GM23338 (cell line): ENCODE results near the gene NEFH. TPM values are rescaled to one million over a fixed set of nuclear protein-coding genes. Genes with fewer than 3 reads are reported as not detected.

Source experiments
- ATAC-seq: fragments of 200-7000 bp; cut with Tn5 transposase; 3 replicates; pipeline ENCODE4 v1.9.1; 2020
- DNase-seq: peaks from one replicate; pipeline ENCODE4 v3.0.0-alpha.2; 2015; ENCODE audit warnings: low spot score
- H2AFZ ChIP-seq: fragments of 200-600 bp; sonication (generic); 2 replicates; pipeline ENCODE4 v1.8.0; 2016; ENCODE audit warnings: antibody characterized with exemption, mild to moderate bottlenecking, moderate library complexity
- H3F3A ChIP-seq: fragments of 200-600 bp; sonication (generic); replicated peaks from 2 replicates; pipeline ENCODE4 v1.8.0; 2017; ENCODE audit warnings: antibody characterized with exemption, mixed run types, low read depth
- H3K27ac ChIP-seq: fragments of 200-600 bp; sonication (generic); 2 replicates; pipeline ENCODE4 v1.6.1; 2016; ENCODE audit warnings: low read depth
- H3K27me3 ChIP-seq: fragments of 200-600 bp; sonication (generic); 2 replicates; pipeline ENCODE4 v1.8.0; 2016; ENCODE audit warnings: mild to moderate bottlenecking, mixed run types, moderate library complexity; ENCODE audit not compliant: insufficient read depth
- H3K36me3 ChIP-seq: fragments of 200-600 bp; sonication (generic); 2 replicates; pipeline ENCODE4 v1.8.0; 2016; ENCODE audit warnings: mild to moderate bottlenecking; ENCODE audit not compliant: insufficient read depth
- H3K4me1 ChIP-seq: fragments of 200-600 bp; sonication (generic); 2 replicates; pipeline ENCODE4 v1.8.0; 2016; ENCODE audit warnings: mild to moderate bottlenecking, moderate library complexity; ENCODE audit not compliant: insufficient read depth
- H3K4me2 ChIP-seq: fragments of 200-600 bp; sonication (generic); 2 replicates; pipeline ENCODE4 v1.7.1; 2017; ENCODE audit warnings: mixed run types
- H3K4me3 ChIP-seq: fragments of 200-600 bp; sonication (generic); 2 replicates; pipeline ENCODE4 v1.6.1; 2016; ENCODE audit warnings: mixed run types
- H3K79me2 ChIP-seq: fragments of 200-600 bp; sonication (generic); replicated peaks from 2 replicates; pipeline ENCODE4 v1.8.0; 2017; ENCODE audit warnings: mild to moderate bottlenecking; ENCODE audit not compliant: insufficient read depth
- H3K9me2 ChIP-seq: fragments of 200-600 bp; sonication (generic); 2 replicates; pipeline ENCODE4 v1.8.0; 2017; ENCODE audit not compliant: insufficient read depth
- H4K20me1 ChIP-seq: fragments of 200-600 bp; sonication (generic); replicated peaks from 2 replicates; pipeline ENCODE4 v1.8.0; 2017; ENCODE audit warnings: mild to moderate bottlenecking; ENCODE audit not compliant: insufficient read depth
- H3K27ac Mint-ChIP-seq: 2 replicates; pipeline ENCODE4 v1.8.0; 2020; ENCODE audit warnings: inconsistent platforms, mild to moderate bottlenecking, moderate library complexity, mixed read lengths
- H3K27me3 Mint-ChIP-seq: 3 replicates; pipeline ENCODE4 v1.8.0; 2022; ENCODE audit warnings: low read depth, mild to moderate bottlenecking, moderate library complexity, mixed read lengths, inconsistent platforms; ENCODE audit not compliant: insufficient read depth, poor library complexity
- H3K36me3 Mint-ChIP-seq: 3 replicates; pipeline ENCODE4 v1.8.0; 2021; ENCODE audit warnings: low read depth, mild to moderate bottlenecking, inconsistent platforms, moderate library complexity, mixed read lengths
- H3K4me1 Mint-ChIP-seq: 3 replicates; pipeline ENCODE4 v1.8.0; 2020; ENCODE audit warnings: mild to moderate bottlenecking, inconsistent platforms, mixed read lengths
- H3K4me3 Mint-ChIP-seq: 3 replicates; pipeline ENCODE4 v1.8.0; 2021; ENCODE audit warnings: moderate library complexity, mild to moderate bottlenecking, inconsistent platforms, mixed read lengths
- H3K9me3 Mint-ChIP-seq: 3 replicates; pipeline ENCODE4 v1.8.0; 2020; ENCODE audit warnings: moderate library complexity, mild to moderate bottlenecking, inconsistent platforms, mixed read lengths
- CREB1 ChIP-seq: fragments of 250-450 bp; sonication (Bioruptor Pico); IDR thresholded peaks from 2 replicates; pipeline ENCODE4 v1.5.0; 2020; ENCODE audit warnings: low read depth, mild to moderate bottlenecking, moderate library complexity
- CTCF ChIP-seq, 2 experiments: fragments of 200-600 bp in 1 of 2; sonication (generic) in 1 of 2; conservative IDR thresholded peaks; 2 replicates each; pipeline versions ENCODE4 v1.5.1 to v1.6.1; 2016 to 2017; ENCODE audit warnings: antibody characterized with exemption in 2 of 2, low read depth in 2 of 2, mild to moderate bottlenecking in 2 of 2, moderate library complexity in 1 of 2
- ETS1 ChIP-seq: IDR thresholded peaks from 2 replicates; pipeline ENCODE4 v1.6.1; 2016; ENCODE audit warnings: antibody characterized with exemption
- EZH2 ChIP-seq: fragments of 200-600 bp; sonication (generic); IDR thresholded peaks from one replicate; pipeline ENCODE4 v1.8.0; 2017; ENCODE audit warnings: antibody characterized with exemption, mild to moderate bottlenecking, low read depth; ENCODE audit not compliant: unreplicated experiment
- EZH2phosphoT487 ChIP-seq: fragments of 200-600 bp; sonication (generic); IDR thresholded peaks from one replicate; pipeline ENCODE4 v1.8.1; 2018; ENCODE audit warnings: antibody characterized with exemption; ENCODE audit not compliant: unreplicated experiment
- JUNB ChIP-seq: IDR thresholded peaks from one replicate; pipeline ENCODE4 v1.6.1; 2016; ENCODE audit warnings: antibody characterized with exemption; ENCODE audit not compliant: unreplicated experiment
- NANOG ChIP-seq: IDR thresholded peaks from 2 replicates; pipeline ENCODE4 v1.6.1; 2016; ENCODE audit warnings: antibody characterized with exemption, borderline replicate concordance
- POLR2AphosphoS5 ChIP-seq: IDR thresholded peaks from 2 replicates; pipeline ENCODE4 v1.6.1; 2016; ENCODE audit warnings: antibody characterized with exemption, low read depth
- STAT1 ChIP-seq: IDR thresholded peaks from one replicate; pipeline ENCODE4 v1.6.1; 2016; ENCODE audit warnings: antibody characterized with exemption; ENCODE audit not compliant: unreplicated experiment
- ZNF114 ChIP-seq: fragments of 250-450 bp; sonication (Bioruptor Pico); IDR thresholded peaks from 2 replicates; pipeline ENCODE4 v1.5.0; 2020; ENCODE audit warnings: mild to moderate bottlenecking, moderate library complexity
- ZNF331 ChIP-seq: fragments of 250-450 bp; sonication (Bioruptor Pico); IDR thresholded peaks from 2 replicates; pipeline ENCODE4 v1.5.0; 2020; ENCODE audit warnings: low read depth, mild to moderate bottlenecking, moderate library complexity
- polyA plus RNA-seq: library from polyadenylated mRNA; unstranded; fragments of >200 nt; fragmentation: Nextera tagmentation; extraction: Ambion mirVana; gene quantifications from 2 replicates; pipeline ENCODE4 v1.2.1, GENCODE V29; 2016
- total RNA-seq: library from RNA; depleted of rRNA; stranded (reverse); fragments of >200 nt; shearing (Covaris generic); gene quantifications from 2 replicates; pipeline ENCODE4 v1.2.3, GENCODE V29; 2014
- TF ChIP-seq, protein P1 (sequence below): IDR thresholded peaks from one replicate; pipeline ENCODE4 v1.6.1; 2018; ENCODE audit warnings: antibody characterized with exemption; ENCODE audit not compliant: unreplicated experiment
- TF ChIP-seq, protein P2 (sequence below): fragments of 250-450 bp; sonication (Bioruptor Pico); IDR thresholded peaks from 2 replicates; pipeline ENCODE4 v1.5.0; 2020; ENCODE audit warnings: mild to moderate bottlenecking, moderate library complexity

Gene NEFH
- total and polyA plus RNA-seq, 2 experiments from 2014 or later: 2.4 to 6.3 TPM

- Histone ChIP-seq H4K20me1 (no peaks in the 10 kb centered on the region), H3K4me1 (no peaks in the 10 kb centered on the region), H3K27ac (no peak overlapping the region), H3K4me3 (no peak overlapping the region), H3F3A (no peaks in the 10 kb centered on the region), H3K9me2 (no peaks in the 10 kb centered on the region), H3K27me3 (no peaks in the 10 kb centered on the region), H3K79me2 (no peaks in the 10 kb centered on the region), H3K36me3 (no peaks in the 10 kb centered on the region), H3K4me2 (no peak overlapping the region), H2AFZ (no peak overlapping the region)
- no peak for ATAC-seq
- H3K27ac Mint-ChIP-seq: no peak overlapping the region
- DNase-seq: no peak
- H3K36me3 Mint-ChIP-seq: no peaks in the 10 kb centered on the region
- no peak overlapping the region for H3K4me3 Mint-ChIP-seq
- H3K4me1 Mint-ChIP-seq: no peaks in the 10 kb centered on the region
- H3K9me3 Mint-ChIP-seq: no peaks in the 10 kb centered on the region
- no peaks in the 10 kb centered on the region for H3K27me3 Mint-ChIP-seq
- TF ChIP-seq, protein P1, sequence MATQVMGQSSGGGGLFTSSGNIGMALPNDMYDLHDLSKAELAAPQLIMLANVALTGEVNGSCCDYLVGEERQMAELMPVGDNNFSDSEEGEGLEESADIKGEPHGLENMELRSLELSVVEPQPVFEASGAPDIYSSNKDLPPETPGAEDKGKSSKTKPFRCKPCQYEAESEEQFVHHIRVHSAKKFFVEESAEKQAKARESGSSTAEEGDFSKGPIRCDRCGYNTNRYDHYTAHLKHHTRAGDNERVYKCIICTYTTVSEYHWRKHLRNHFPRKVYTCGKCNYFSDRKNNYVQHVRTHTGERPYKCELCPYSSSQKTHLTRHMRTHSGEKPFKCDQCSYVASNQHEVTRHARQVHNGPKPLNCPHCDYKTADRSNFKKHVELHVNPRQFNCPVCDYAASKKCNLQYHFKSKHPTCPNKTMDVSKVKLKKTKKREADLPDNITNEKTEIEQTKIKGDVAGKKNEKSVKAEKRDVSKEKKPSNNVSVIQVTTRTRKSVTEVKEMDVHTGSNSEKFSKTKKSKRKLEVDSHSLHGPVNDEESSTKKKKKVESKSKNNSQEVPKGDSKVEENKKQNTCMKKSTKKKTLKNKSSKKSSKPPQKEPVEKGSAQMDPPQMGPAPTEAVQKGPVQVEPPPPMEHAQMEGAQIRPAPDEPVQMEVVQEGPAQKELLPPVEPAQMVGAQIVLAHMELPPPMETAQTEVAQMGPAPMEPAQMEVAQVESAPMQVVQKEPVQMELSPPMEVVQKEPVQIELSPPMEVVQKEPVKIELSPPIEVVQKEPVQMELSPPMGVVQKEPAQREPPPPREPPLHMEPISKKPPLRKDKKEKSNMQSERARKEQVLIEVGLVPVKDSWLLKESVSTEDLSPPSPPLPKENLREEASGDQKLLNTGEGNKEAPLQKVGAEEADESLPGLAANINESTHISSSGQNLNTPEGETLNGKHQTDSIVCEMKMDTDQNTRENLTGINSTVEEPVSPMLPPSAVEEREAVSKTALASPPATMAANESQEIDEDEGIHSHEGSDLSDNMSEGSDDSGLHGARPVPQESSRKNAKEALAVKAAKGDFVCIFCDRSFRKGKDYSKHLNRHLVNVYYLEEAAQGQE: no peak
- TF ChIP-seq NANOG: no peak
- no peak for TF ChIP-seq JUNB
- TF ChIP-seq EZH2phosphoT487: no peak
- TF ChIP-seq, protein P2, sequence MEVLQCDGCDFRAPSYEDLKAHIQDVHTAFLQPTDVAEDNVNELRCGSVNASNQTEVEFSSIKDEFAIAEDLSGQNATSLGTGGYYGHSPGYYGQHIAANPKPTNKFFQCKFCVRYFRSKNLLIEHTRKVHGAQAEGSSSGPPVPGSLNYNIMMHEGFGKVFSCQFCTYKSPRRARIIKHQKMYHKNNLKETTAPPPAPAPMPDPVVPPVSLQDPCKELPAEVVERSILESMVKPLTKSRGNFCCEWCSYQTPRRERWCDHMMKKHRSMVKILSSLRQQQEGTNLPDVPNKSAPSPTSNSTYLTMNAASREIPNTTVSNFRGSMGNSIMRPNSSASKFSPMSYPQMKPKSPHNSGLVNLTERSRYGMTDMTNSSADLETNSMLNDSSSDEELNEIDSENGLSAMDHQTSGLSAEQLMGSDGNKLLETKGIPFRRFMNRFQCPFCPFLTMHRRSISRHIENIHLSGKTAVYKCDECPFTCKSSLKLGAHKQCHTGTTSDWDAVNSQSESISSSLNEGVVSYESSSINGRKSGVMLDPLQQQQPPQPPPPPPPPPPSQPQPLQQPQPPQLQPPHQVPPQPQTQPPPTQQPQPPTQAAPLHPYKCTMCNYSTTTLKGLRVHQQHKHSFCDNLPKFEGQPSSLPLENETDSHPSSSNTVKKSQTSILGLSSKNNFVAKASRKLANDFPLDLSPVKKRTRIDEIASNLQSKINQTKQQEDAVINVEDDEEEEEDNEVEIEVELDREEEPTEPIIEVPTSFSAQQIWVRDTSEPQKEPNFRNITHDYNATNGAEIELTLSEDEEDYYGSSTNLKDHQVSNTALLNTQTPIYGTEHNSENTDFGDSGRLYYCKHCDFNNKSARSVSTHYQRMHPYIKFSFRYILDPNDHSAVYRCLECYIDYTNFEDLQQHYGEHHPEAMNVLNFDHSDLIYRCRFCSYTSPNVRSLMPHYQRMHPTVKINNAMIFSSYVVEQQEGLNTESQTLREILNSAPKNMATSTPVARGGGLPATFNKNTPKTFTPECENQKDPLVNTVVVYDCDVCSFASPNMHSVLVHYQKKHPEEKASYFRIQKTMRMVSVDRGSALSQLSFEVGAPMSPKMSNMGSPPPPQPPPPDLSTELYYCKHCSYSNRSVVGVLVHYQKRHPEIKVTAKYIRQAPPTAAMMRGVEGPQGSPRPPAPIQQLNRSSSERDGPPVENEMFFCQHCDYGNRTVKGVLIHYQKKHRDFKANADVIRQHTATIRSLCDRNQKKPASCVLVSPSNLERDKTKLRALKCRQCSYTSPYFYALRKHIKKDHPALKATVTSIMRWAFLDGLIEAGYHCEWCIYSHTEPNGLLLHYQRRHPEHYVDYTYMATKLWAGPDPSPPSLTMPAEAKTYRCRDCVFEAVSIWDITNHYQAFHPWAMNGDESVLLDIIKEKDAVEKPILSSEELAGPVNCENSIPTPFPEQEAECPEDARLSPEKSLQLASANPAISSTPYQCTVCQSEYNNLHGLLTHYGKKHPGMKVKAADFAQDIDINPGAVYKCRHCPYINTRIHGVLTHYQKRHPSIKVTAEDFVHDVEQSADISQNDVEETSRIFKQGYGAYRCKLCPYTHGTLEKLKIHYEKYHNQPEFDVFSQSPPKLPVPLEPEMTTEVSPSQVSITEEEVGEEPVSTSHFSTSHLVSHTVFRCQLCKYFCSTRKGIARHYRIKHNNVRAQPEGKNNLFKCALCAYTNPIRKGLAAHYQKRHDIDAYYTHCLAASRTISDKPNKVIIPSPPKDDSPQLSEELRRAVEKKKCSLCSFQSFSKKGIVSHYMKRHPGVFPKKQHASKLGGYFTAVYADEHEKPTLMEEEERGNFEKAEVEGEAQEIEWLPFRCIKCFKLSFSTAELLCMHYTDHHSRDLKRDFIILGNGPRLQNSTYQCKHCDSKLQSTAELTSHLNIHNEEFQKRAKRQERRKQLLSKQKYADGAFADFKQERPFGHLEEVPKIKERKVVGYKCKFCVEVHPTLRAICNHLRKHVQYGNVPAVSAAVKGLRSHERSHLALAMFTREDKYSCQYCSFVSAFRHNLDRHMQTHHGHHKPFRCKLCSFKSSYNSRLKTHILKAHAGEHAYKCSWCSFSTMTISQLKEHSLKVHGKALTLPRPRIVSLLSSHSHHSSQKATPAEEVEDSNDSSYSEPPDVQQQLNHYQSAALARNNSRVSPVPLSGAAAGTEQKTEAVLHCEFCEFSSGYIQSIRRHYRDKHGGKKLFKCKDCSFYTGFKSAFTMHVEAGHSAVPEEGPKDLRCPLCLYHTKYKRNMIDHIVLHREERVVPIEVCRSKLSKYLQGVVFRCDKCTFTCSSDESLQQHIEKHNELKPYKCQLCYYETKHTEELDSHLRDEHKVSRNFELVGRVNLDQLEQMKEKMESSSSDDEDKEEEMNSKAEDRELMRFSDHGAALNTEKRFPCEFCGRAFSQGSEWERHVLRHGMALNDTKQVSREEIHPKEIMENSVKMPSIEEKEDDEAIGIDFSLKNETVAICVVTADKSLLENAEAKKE (CRISPR knock-in tag): no peak
- no peak for TF ChIP-seq EZH2
- no peak for TF ChIP-seq POLR2AphosphoS5
- TF ChIP-seq ZNF331: no peak
- TF ChIP-seq CTCF (conservative IDR thresholded peaks at IDR 0.05; ENCODE audit: low read depth in 2 of 2): no peak
- TF ChIP-seq STAT1: no peak
- no peak for TF ChIP-seq CREB1
- TF ChIP-seq ETS1: no peak
- TF ChIP-seq ZNF114 (CRISPR knock-in tag): no peak
Measured at GRCh38 chr22:29449296-29449875, 30.6 kb upstream of the NEFH start.
